IPS-11a (cell line): ENCODE results near the gene RAB3D.

Experiments
- H3K4me3 ChIP-seq: one replicate; pipeline ENCODE4 v1.5.1; 2013; ENCODE audit warnings: low read depth, low read length, control low read depth

The RAB3D gene

GRCh38 chr19:11296264-11296663, 43.2 kb downstream of the RAB3D start:
- H3K4me3 ChIP-seq: no peak overlapping the region

DNA sequence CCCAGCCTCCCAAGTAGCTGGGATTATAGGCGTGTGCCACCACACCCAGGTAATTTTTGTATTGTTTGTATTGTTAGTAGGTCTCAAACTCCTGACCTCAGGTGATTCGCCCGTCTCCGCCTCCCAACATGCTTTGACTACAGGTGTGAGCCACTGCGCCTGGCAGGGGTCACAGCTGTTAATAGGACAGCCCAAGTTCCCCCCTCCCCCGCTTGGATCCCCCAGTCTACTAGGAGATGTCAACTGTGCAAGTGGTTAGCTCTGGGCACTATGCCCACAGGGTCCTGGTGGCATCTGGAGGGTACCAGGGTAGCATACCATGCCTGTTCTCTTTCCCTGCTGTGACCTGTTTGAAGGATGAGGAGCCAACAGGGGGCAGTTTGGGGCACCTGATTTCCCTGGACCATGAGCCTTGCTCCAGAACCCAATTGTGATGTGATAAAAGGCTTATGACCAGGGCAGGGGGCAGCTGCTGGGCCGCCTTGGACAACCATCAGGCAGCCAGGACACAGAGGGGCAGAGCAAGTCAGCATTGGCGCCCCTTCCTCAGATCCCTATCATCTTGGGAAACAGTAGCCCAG, 43.7 kb downstream of the RAB3D start, which contains the start of gene TSPAN16:
TSS of gene TSPAN16 (plus strand) at position 496 of the 581 bp plus-strand sequence. CDS start 138 bp downstream, outside the sequence.
- H3K4me3 ChIP-seq: no peak within 1 kb of the TSS

DNA sequence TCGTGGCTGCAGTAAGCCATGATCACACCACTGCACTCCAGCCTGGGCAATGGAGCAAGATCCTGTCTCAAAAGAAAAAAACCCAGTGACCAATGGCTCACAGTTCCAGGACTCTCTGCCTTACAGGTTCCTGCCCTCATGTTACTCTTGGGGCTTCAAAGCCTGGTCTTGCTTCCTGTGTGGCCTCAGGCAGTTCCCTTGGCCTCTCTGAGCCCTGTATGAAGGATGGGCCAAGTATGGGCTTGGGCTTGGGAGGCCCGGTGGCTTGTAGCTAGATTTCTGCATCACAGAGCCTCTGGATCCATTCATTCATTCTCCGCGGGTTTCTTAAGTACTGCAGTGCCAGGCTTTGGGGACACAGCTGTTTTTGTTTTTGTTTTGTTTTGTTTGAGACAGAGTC, 44.3 kb downstream of the RAB3D start:
- no peak overlapping the region for H3K4me3 ChIP-seq

DNA sequence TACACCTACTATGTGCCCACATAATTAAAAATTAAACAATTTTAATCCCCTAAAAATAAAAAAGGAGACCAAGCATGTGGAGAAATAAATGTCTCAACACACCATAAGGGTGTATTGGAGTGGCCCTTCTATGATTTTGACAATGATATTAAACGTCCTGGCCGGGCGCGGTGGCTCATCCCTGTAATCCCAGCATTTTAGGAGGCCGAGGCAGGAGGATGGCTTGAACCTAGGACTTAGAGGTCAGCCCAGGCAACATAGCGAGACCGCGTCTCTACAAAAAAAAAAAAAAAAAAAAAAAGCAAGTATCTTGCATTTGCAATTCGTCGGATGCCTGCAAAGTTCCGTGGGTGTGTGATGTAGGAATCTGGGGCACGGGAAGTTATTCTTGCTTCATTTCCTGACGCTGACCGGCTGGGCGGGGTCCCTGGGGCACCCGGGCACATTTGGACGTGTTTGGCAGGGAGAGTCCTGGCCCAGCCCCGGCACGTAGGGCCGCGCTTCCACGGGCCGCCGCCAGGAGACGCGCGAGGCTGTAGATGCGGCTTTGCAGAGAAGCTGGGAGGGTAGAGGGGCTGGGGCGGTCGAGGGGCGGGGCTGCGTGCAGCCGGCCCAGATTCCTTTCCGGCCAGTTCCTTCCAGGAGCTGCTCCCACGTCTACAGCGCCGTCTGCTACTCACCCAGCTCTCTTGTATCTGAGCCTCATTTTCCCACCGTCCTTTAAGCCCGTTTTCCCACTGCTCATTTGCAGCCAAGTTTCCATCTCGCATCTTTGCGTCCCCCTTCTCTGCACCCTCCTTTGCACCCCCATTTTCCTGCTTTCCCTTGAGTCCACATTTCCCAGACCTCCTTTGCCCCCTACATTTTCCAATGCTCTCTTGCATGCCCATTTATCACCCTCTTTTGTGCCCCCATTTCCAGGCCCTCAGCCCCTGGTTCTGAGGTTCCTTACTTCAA, 45.7 kb downstream of the RAB3D start:
- H3K4me3 ChIP-seq: no peak overlapping the region

DNA sequence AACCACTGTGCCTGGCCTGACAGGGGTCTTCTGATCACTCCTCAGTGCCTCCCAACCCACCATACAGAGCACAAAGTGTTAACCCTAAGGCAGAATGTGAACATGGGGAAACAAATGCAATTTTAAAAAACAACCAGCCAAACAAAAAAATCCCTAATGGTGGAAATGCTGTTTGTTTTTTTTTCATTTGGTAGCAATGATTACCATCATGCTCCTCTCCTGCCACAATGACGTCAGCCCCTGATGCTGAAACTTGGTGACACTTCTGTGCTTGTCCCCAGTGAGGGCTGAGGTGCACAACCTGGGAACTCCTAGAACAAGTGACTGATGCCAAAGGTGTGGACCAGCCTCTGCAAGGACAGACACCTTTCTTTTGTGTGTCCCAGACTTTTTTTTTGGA, 47.5 kb downstream of the RAB3D start:
- no peak overlapping the region for H3K4me3 ChIP-seq

DNA sequence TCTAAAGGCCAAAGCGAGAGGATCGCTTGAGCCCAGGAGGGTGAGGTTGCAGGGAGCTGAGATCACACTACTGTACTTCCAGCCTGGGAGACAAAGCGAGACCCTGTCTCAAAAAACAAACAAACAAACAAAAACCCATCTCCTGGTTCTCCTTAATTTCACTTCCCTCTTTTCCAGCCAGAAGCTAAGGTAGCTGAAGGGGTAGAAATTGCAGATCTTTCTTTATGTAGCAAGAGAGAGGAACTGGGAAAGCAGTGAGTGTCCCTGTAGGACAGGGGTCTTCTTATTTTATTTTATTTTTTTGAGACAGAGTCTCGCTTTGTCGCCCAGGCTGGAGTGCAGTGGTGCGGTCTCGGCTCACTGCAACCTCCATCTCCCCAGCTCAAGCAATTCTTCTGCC, 48.0 kb downstream of the RAB3D start:
- no peak overlapping the region for H3K4me3 ChIP-seq

- H3K4me3 ChIP-seq: no peak overlapping the region
These were observed 49.2 kb downstream of the RAB3D start for GRCh38 chr19:11290256-11290655.

- no peak overlapping the region for H3K4me3 ChIP-seq
These were observed 51.1 kb downstream of the RAB3D start for GRCh38 chr19:11288349-11288748.

DNA sequence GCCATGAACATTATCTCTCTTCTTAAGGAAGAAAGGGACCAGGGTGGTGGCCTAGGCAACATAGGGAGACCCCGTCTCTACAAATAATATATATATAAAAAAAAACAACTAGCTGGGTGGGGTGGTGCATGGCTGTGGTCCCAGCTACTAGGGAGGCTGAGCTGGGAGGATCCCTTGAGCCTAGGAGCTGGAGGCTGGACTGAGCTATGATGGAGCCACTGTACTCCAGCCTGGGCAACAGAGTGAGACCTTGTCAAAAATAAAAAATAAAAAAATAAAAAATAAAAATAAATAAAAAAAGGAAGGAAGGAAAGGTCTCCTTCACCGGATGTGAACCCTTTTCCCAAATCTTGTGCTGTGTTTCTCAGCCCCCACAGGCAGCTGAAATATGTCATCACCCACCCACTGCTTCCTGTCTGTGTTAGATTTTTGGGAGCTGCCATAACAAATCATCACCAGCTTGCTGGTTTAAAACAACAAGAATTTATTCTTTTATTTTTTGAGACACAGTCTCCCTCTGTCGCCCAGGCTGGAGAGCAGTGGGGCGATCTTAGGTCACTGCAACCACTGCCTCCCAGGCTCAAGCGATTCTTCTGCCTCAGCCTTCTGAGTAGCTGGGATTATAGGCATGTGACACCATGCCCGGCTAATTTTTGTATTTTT, 53.0 kb downstream of the RAB3D start:
- no peak overlapping the region for H3K4me3 ChIP-seq

- no peak overlapping the region for H3K4me3 ChIP-seq
These were observed 54.9 kb downstream of the RAB3D start for GRCh38 chr19:11284515-11284914.

- no peak overlapping the region for H3K4me3 ChIP-seq
These were observed 58.0 kb downstream of the RAB3D start for GRCh38 chr19:11281356-11282049.

- no peak overlapping the region for H3K4me3 ChIP-seq
These were observed 59.8 kb downstream of the RAB3D start for GRCh38 chr19:11279505-11280236.

GRCh38 chr19:11278670-11279069, 60.8 kb downstream of the RAB3D start:
- H3K4me3 ChIP-seq: no peak overlapping the region

DNA sequence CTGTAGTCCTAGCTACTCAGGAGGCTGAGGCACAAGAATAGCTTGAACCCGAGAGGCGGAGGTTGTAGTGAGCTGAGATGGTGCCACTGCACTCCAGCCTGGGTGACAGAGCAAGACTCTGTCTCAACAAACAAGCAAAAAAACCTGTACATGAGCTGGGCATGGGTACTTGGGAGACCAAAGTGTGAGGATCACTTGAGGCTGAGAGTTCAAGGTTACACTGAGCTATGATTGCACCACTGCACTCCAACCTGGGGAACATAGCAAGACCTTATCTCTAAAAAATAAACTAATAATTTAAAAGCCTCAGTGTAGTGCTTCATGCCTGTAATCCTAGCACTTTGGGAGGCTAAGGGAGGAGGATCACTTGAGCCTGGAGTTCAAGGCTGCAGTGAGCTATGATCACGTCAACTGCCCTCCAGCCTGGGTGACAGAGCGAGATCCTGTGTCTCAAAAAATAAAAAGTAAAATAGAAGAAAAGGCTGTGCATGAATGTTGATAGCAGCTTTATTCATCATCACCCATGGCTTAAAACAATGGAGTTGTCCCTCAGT, 64.8 kb downstream of the RAB3D start:
- no peak overlapping the region for H3K4me3 ChIP-seq

GRCh38 chr19:11273989-11274388, 65.5 kb downstream of the RAB3D start:
- H3K4me3 ChIP-seq: no peak overlapping the region

DNA sequence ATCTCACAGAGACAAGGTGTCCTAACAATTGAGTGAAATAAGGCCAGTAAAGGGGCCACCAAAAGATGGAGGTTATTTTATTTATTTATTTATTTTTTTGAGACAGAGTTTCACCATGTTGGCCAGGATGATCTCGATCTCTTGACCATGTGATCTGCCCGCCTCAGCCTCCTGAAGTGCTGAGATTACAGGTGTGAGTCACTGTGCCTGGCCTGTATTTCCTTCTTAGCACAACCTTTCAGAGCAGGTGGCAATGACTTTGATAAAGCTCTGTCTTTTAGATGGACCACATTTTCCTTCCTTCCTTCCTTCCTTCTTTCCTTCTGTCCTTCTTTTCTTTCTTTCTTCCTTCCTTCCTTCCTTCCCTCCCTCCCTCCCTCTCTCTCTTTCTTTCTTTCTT, 66.2 kb downstream of the RAB3D start:
- no peak overlapping the region for H3K4me3 ChIP-seq
